ENCODE data around the gene MUC12. TPM values are rescaled to one million over a fixed set of nuclear protein-coding genes. Genes with fewer than 3 reads are reported as not detected.
A peak's percentile ranks its signal among the peaks of the same experiment; 100 is the strongest.

The MUC12 gene
- total and polyA plus RNA-seq, 2 of the 4 experiments (the other 2 are of a cell fraction), result 4.0 TPM; not detected in 1

GRCh38 chr7:100964630-100965029 is 4.7 kb upstream of the MUC12 start:
- dilution Hi-C loops (cut with HindIII; ENCODE audit: low sequenced_read_pairs, unreplicated experiment) (no loop called here), in situ Hi-C loops (cut with MboI; ENCODE audit: low sequenced_read_pairs) (loop anchor here (5.0 to 25.0 kb wide), 2 partner anchors 98 to 498 kb away; no protein-coding TSS in a partner anchor), intact Hi-C loops (cut with micrococcal nuclease) (no loop called here)
- Histone ChIP-seq H3K27ac (ENCODE audit: insufficient read depth, low read length) (no peak overlapping the region), H3K18ac (ENCODE audit: low read depth, low read length) (no peak overlapping the region), H2BK15ac (ENCODE audit: low read depth, low read length) (no peak overlapping the region), H3K14ac (replicated peaks; ENCODE audit: low read depth, low read length) (no peak overlapping the region), H3K4ac (ENCODE audit: low read depth, low read length) (no peak overlapping the region), H3K9ac (ENCODE audit: low read depth, low read length) (no peak overlapping the region), H4K5ac (ENCODE audit: low read depth, low read length) (no peak overlapping the region), H3K4me1 (ENCODE audit: control insufficient read depth, insufficient read depth, low read length) (no peaks in the 10 kb centered on the region), H4K8ac (ENCODE audit: low read depth in 2 of 2, low read length in 2 of 2) (no peak overlapping the region), H3K56ac (ENCODE audit: extremely low read depth, insufficient read depth, low read length) (no peak overlapping the region), H2BK120ac (ENCODE audit: low read depth, low read length) (no peak overlapping the region), H4K91ac (ENCODE audit: insufficient read depth, low read depth, low read length) (no peak overlapping the region), H2AFZ (replicated peaks; ENCODE audit: low read length, poor library complexity) (peak overlapping the region; percentile 16), H4K20me1 (ENCODE audit: insufficient read depth, low read length) (no peaks in the 10 kb centered on the region; the same call in 1 of the 2 replicates), H3K79me1 (ENCODE audit: low read depth in 1 of 2, low read length in 2 of 2) (no peaks in the 10 kb centered on the region), H2BK5ac (ENCODE audit: low read depth, low read length, poor library complexity, severe bottlenecking) (no peak overlapping the region), H3K9me3 (ENCODE audit: control insufficient read depth, insufficient read depth, low read length) (no peaks in the 10 kb centered on the region; the same call in 1 of the 2 replicates), H3K23ac (ENCODE audit: low read depth, low read length) (no peak overlapping the region), H3K27me3 (ENCODE audit: control insufficient read depth, insufficient read depth, low read length) (peaks cover 63% of the 10 kb centered on the region), H3K9me1 (ENCODE audit: insufficient read depth, low read length) (no peaks in the 10 kb centered on the region), H3K4me3 (ENCODE audit: insufficient read depth, low read depth, low read length) (no peak overlapping the region), H2BK20ac (ENCODE audit: low read depth, low read length) (no peak overlapping the region), H2AK5ac (ENCODE audit: low read depth, low read length) (no peak overlapping the region), H3K4me2 (ENCODE audit: low read depth, low read length) (no peak overlapping the region), H3K36me3 (ENCODE audit: control insufficient read depth, insufficient read depth, low read length) (no peaks in the 10 kb centered on the region), H2AK9ac (replicated peaks; ENCODE audit: low read depth, low read length, poor library complexity) (no peak overlapping the region)
- CTCF ChIA-PET, result no interaction called here
- POLR2A ChIA-PET (ENCODE audit: unreplicated experiment), result no interaction called here
- no TSS peak for BruUV-seq (replicated peaks)
- WGBS, 2 experiments (ENCODE audit: extremely low coverage in 2 of 2, insufficient read length in 1 of 2), result 56% methylated on average over 6 of the region's 7 CpGs; no CpG with 5 or more reads in 1 of the 2 experiments
- DNase-seq (no peak), ATAC-seq (ENCODE audit: low read depth) (no peak)
- no peak for TF ChIP-seq RAD21 (IDR thresholded peaks at IDR 0.05; ENCODE audit: low read length)
- TF ChIP-seq CTCF (conservative IDR thresholded peaks at IDR 0.05; ENCODE audit: low read depth, low read length), result no peak
- TF ChIP-seq SMC3 (IDR thresholded peaks at IDR 0.05; ENCODE audit: low read depth, low read length), result no peak
- TF ChIP-seq CEBPB (IDR thresholded peaks at IDR 0.05; ENCODE audit: low read depth, low read length), result no peak
- TF ChIP-seq POLR2A (IDR thresholded peaks at IDR 0.05; ENCODE audit: low read depth, low read length), result no peak
- no peak for TF ChIP-seq ELK1 (IDR thresholded peaks at IDR 0.05; ENCODE audit: borderline replicate concordance, low read depth, low read length)
- no peak for TF ChIP-seq MAFK (IDR thresholded peaks at IDR 0.05; ENCODE audit: low read depth, low read length)
- no peak for TF ChIP-seq BHLHE40 (IDR thresholded peaks at IDR 0.05; ENCODE audit: low read depth, low read length)
- no peak for TF ChIP-seq MAZ (IDR thresholded peaks at IDR 0.05; ENCODE audit: borderline replicate concordance, low read depth, low read length)
- TF ChIP-seq MXI1 (IDR thresholded peaks at IDR 0.05; ENCODE audit: borderline replicate concordance, low read depth, low read length), result no peak
- no peak for TF ChIP-seq RFX5 (IDR thresholded peaks at IDR 0.05; ENCODE audit: low read depth, low read length)
- TF ChIP-seq NFE2L2 (IDR thresholded peaks at IDR 0.05; ENCODE audit: low read depth, low read length), result no peak
- no peak for TF ChIP-seq USF2 (IDR thresholded peaks at IDR 0.05; ENCODE audit: low read depth, low read length)

All from IMR-90 (cell line).